HL-60 (cell line): ENCODE data around the gene MEG3.

ENCODE experiments used
- POLR2AphosphoS5 ChIP-seq: IDR thresholded peaks from 2 replicates; pipeline ENCODE4 v1.6.1; 2012; ENCODE audit warnings: low read depth
- TF ChIP-seq, protein P1 (sequence below): IDR thresholded peaks from one replicate; pipeline ENCODE4 v1.5.1; 2011; ENCODE audit warnings: low read length, control low read depth, inconsistent platforms; ENCODE audit not compliant: insufficient read depth

DNA sequence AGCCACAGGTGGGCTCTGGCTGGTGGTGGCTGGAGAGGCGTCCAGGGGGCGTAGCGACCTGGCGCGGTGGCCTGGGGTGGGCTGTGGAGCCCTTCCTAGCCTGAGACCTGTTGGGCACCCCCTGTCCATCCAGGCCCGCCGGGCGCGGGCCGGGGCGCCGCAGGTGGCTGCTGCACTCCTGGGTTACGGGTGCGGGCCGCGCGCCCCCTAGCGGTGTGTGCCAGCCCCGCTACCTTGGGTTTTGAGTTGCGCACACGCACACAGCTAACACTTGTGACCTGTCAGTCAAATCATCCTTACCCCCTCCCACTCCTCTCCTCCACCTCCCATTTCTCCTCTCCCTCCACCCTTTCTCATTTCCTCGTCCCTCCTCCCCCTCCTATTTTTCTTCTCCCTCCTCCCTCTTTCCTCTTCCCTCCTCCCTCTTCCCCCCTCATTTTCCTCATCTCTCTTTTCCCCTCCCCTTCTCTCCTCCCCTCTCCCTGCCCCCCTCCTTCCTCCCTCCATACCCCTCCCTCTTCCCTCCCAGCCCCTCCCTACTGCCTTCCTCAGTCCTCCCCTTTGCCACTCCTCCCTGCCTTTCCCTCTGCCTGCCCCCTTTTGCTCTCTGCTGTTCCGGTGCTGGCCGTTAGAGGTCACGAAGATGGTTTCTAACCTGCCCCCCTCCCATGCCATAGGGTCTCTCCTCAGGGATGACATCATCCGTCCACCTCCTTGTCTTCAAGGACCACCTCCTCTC, 2.3 kb downstream of the MEG3 start:
- TF ChIP-seq, protein P1, sequence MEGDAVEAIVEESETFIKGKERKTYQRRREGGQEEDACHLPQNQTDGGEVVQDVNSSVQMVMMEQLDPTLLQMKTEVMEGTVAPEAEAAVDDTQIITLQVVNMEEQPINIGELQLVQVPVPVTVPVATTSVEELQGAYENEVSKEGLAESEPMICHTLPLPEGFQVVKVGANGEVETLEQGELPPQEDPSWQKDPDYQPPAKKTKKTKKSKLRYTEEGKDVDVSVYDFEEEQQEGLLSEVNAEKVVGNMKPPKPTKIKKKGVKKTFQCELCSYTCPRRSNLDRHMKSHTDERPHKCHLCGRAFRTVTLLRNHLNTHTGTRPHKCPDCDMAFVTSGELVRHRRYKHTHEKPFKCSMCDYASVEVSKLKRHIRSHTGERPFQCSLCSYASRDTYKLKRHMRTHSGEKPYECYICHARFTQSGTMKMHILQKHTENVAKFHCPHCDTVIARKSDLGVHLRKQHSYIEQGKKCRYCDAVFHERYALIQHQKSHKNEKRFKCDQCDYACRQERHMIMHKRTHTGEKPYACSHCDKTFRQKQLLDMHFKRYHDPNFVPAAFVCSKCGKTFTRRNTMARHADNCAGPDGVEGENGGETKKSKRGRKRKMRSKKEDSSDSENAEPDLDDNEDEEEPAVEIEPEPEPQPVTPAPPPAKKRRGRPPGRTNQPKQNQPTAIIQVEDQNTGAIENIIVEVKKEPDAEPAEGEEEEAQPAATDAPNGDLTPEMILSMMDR: no peak
- TF ChIP-seq POLR2AphosphoS5: no peak
